HepG2 (cell line): ENCODE measurements around the gene RPTOR. TPM values are rescaled to one million over a fixed set of nuclear protein-coding genes. Genes with fewer than 3 reads are reported as not detected.

ENCODE experiments used
- ATAC-seq: fragments of 200-7000 bp; cut with Tn5 transposase; 3 replicates; pipeline ENCODE4 v1.9.1; 2020; ENCODE audit warnings: mild to moderate bottlenecking, moderate library complexity
- BruUV-seq: library from RNA; stranded (reverse); fragments of 400-500 nt; replicated peaks from 2 replicates; lab custom pipeline; 2021; lab: Mats Ljungman, UMichigan
- CTCF ChIA-PET: fragments of 300-600 bp; formaldehyde crosslinking; extraction: SDS; loops from one replicate; lab custom pipeline; 2021; ENCODE audit warnings: low total read pairs, inconsistent platforms, low intra/inter-chr PET ratio; lab: Yijun Ruan, JAX
- POLR2A ChIA-PET: fragments of 350-600 bp; sonication (Branson Sonifier 250); formaldehyde crosslinking; loops from one replicate; lab custom pipeline; 2020; ENCODE audit warnings: antibody characterized with exemption, inconsistent platforms; lab: Yijun Ruan, JAX
- DNase-seq: peaks from one replicate; pipeline ENCODE4 v3.0.0-alpha.2; 2015; ENCODE audit warnings: low spot score
- FAIRE-seq: peaks from 3 replicates; lab custom pipeline; 2011; peaks lifted over from hg19 to GRCh38; lab: Jason Lieb, UNC
- H2AFZ ChIP-seq: one replicate; pipeline ENCODE4 v1.6.1; 2011; ENCODE audit warnings: low read length, inconsistent platforms
- H3K27ac ChIP-seq: fragments of 300-600 bp; 3 replicates; pipeline ENCODE4 v1.8.0; 2011; ENCODE audit warnings: mixed run types, mild to moderate bottlenecking, mixed read lengths, low read length, inconsistent platforms; ENCODE audit not compliant: insufficient read depth; ENCODE audit errors: extremely low read length
- H3K27me3 ChIP-seq, 2 experiments: fragments of 200-600 bp in 1 of 2; 2 replicates in 1 of 2; 3 replicates in 1 of 2; pipeline versions ENCODE4 v1.6.0 to v1.8.0; 2011; ENCODE audit warnings: low read length in 2 of 2, mild to moderate bottlenecking in 2 of 2, moderate library complexity in 2 of 2, inconsistent platforms in 1 of 2; ENCODE audit not compliant: insufficient read depth in 2 of 2, control insufficient read depth in 1 of 2
- H3K36me3 ChIP-seq, 2 experiments: fragments of 200-600 bp in 1 of 2; replicated peaks in 1 of 2; 2 replicates in 1 of 2; 3 replicates in 1 of 2; pipeline versions ENCODE4 v1.5.1 to v1.8.0; 2011; ENCODE audit warnings: low read length in 2 of 2, inconsistent platforms in 1 of 2; ENCODE audit not compliant: insufficient read depth in 2 of 2, control insufficient read depth in 1 of 2
- H3K4me1 ChIP-seq: 2 replicates; pipeline ENCODE4 v1.5.1; 2012; ENCODE audit warnings: low read length, inconsistent platforms; ENCODE audit not compliant: insufficient read depth
- H3K4me2 ChIP-seq: 2 replicates; pipeline ENCODE4 v1.6.0; 2011; ENCODE audit warnings: low read depth, low read length, inconsistent platforms
- H3K4me3 ChIP-seq, 3 experiments: fragments of 200-600 bp in 1 of 3; sonication (generic), shearing (Covaris generic) in 1 of 3; replicated peaks in 1 of 3; 2 replicates each; pipeline ENCODE4 v1.5.1; 2011 to 2016; ENCODE audit warnings: low read length in 3 of 3, inconsistent platforms in 2 of 3, low read depth in 2 of 3, mild to moderate bottlenecking in 2 of 3, control low read depth in 1 of 3, mixed read lengths in 1 of 3; ENCODE audit not compliant: insufficient read depth in 1 of 3
- H3K79me2 ChIP-seq: one replicate; pipeline ENCODE4 v1.6.1; 2011; ENCODE audit warnings: low read length, inconsistent platforms; ENCODE audit not compliant: insufficient read depth
- H3K9ac ChIP-seq: 2 replicates; pipeline ENCODE4 v1.6.0; 2011; ENCODE audit warnings: mild to moderate bottlenecking, low read depth, low read length, inconsistent platforms; ENCODE audit not compliant: insufficient read depth
- H3K9me3 ChIP-seq: 2 replicates; pipeline ENCODE4 v1.5.1; 2012; ENCODE audit warnings: mild to moderate bottlenecking, low read length
- H4K20me1 ChIP-seq: 2 replicates; pipeline ENCODE4 v1.6.0; 2011; ENCODE audit warnings: inconsistent platforms, mild to moderate bottlenecking, low read length, moderate library complexity; ENCODE audit not compliant: insufficient read depth
- FLYWCH1 ChIP-seq: sonication (generic); formaldehyde crosslinking; IDR thresholded peaks from 2 replicates; pipeline ENCODE4 v1.8.1; 2023; ENCODE audit warnings: mild to moderate bottlenecking, missing genetic modification reagents
- IRX3 ChIP-seq: sonication (generic); formaldehyde crosslinking; IDR thresholded peaks from 2 replicates; pipeline ENCODE4 v1.8.1; 2023; ENCODE audit warnings: mild to moderate bottlenecking, low read depth, missing genetic modification reagents, borderline replicate concordance
- POLR2G ChIP-seq: fragments of 200-400 bp; formaldehyde crosslinking; IDR thresholded peaks from 2 replicates; pipeline ENCODE4 v1.6.1; 2018; ENCODE audit warnings: mild to moderate bottlenecking, low read depth, low read length, moderate library complexity
- ZFAT ChIP-seq: sonication (generic); formaldehyde crosslinking; conservative IDR thresholded peaks from 2 replicates; pipeline ENCODE4 v1.8.1; 2023; ENCODE audit warnings: missing genetic modification reagents, inconsistent platforms
- ZMYM3 ChIP-seq: sonication (generic); formaldehyde crosslinking; IDR thresholded peaks from 2 replicates; pipeline ENCODE4 v1.5.1; 2020; ENCODE audit warnings: mild to moderate bottlenecking, missing genetic modification reagents
- ZNF557 ChIP-seq: sonication (generic); formaldehyde crosslinking; IDR thresholded peaks from 2 replicates; pipeline ENCODE4 v1.4.0; 2020; ENCODE audit warnings: missing genetic modification reagents
- ZNF629 ChIP-seq: sonication (generic); formaldehyde crosslinking; conservative IDR thresholded peaks from 2 replicates; pipeline ENCODE4 v1.5.0; 2020; ENCODE audit warnings: missing genetic modification reagents
- WGBS: methylation state at CpG from one replicate; pipeline ENCODE4 v1.1.6; 2017; ENCODE audit warnings: low lambda C conversion rate; 5-methylcytosine and 5-hydroxymethylcytosine counted together
- in situ Hi-C: cut with HindIII; loops from 2 replicates; pipeline ENCODE4 v1.10.0; 2017; ENCODE audit warnings: low pct_unique_long_range_greater_than_20kb; ENCODE audit not compliant: extremely low pct_ligation_motif_present
- intact Hi-C: fragments of 100-400 bp; cut with micrococcal nuclease; formaldehyde crosslinking; loops from one replicate; pipeline ENCODE4 v1.10.0; 2022; ENCODE audit not compliant: unreplicated experiment
- polyA plus RNA-seq, 8 experiments: library from polyadenylated mRNA; depleted of rRNA in 3 of 8; stranded (reverse) in 7 of 8; unstranded in 1 of 8; fragments of >200 nt; fragmentation: Illumina TruSeq in 4 of 8; extraction: Trizol in 4 of 8; gene quantifications; 2 replicates each; pipeline versions ENCODE4 v1.2.1 to v1.2.3, GENCODE V29; 2011 to 2016; ENCODE audit warnings: low read depth in 4 of 8, missing spikeins in 1 of 8, mixed read lengths in 1 of 8; ENCODE audit not compliant: insufficient read depth in 1 of 8
- total RNA-seq, 5 experiments: library from RNA; depleted of rRNA; stranded (reverse); fragments of >200 nt; fragmentation: Illumina TruSeq; extraction: Trizol; gene quantifications; 2 replicates each; pipeline ENCODE4 v1.2.3, GENCODE V29; 2016; ENCODE audit warnings: low read depth in 1 of 5
- TF ChIP-seq, protein P1 (sequence below): conservative IDR thresholded peaks from 2 replicates; pipeline ENCODE4 v1.6.1; 2018; ENCODE audit warnings: missing genetic modification reagents
- TF ChIP-seq, protein P2 (sequence below): sonication (generic); formaldehyde crosslinking; IDR thresholded peaks from 2 replicates; pipeline ENCODE4 v1.4.0; 2020; ENCODE audit warnings: missing genetic modification reagents

The RPTOR gene
- total and polyA plus RNA-seq, 2 of the 13 experiments (the other 11 are each of a cell fraction or from before 2014, with no cell fraction given) = 6.6 to 25.3 TPM

DNA sequence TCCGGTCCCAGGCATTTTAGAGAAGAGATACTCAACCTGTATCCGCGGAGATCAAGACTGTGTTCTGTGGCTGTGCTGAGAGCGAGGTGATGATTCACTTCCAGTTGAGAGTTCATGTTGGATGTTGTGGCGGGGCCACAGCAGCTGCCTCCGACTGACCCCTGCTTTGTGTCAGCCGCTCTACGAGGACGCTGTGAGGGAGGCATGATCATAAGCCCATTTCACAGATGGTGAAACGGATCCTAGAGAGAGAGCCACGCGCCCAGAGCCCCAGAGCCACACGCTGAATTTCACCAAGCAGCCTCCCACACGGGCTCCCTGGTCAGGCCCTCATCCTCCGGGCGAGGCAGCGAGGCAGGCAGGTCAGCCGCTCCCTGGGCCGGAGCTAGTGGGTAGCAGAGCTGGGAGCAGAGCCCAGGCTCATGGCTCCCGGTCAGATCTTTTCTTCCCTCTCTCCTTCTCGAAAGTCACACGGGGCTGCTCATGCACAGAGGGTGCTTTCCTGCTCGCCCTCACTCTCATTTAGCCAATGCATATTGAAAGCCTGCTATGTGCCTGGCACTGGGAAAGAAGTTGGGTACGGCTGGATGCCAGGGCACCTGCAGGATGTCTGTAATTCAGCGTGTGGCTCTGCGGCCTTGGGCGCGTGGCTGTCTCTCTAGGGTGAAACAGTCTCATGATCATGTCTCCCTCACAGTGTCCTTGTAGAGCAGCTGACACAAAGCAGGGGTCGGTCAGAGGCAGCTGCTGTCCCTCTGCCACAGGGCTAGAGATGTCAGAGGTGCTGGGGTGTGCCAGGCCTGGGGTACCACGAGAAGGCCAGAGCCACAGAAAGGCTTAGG, 291.4 kb downstream of the RPTOR start:
- in situ Hi-C loops (no loop called here), intact Hi-C loops (no loop called here)
- Histone ChIP-seq H3K4me1 (peaks cover 15% of the 10 kb centered on the region), H3K4me2 (no peak overlapping the region), H3K9ac (no peak overlapping the region), H4K20me1 (no peaks in the 10 kb centered on the region), H2AFZ (no peak overlapping the region), H3K27ac (no peak overlapping the region), H3K27me3 (no peaks in the 10 kb centered on the region), H3K9me3 (no peaks in the 10 kb centered on the region), H3K79me2 (no peaks in the 10 kb centered on the region), H3K36me3 (peaks cover 5 to 22% of the 10 kb centered on the region in 2 experiments; a peak in 4 of 5 replicates), H3K4me3 (no peak overlapping the region)
- ChIA-PET CTCF (no interaction called here), POLR2A (no interaction called here)
- FAIRE-seq = no peak
- DNase-seq = no peak
- ATAC-seq = no peak
- BruUV-seq = no TSS peak
- WGBS = 96% methylated on average over 29 of the region's 30 CpGs
- TF ChIP-seq, protein P1, sequence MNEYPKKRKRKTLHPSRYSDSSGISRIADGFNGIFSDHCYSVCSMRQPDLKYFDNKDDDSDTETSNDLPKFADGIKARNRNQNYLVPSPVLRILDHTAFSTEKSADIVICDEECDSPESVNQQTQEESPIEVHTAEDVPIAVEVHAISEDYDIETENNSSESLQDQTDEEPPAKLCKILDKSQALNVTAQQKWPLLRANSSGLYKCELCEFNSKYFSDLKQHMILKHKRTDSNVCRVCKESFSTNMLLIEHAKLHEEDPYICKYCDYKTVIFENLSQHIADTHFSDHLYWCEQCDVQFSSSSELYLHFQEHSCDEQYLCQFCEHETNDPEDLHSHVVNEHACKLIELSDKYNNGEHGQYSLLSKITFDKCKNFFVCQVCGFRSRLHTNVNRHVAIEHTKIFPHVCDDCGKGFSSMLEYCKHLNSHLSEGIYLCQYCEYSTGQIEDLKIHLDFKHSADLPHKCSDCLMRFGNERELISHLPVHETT (CRISPR knock-in tag) = no peak
- no peak for TF ChIP-seq FLYWCH1 (CRISPR knock-in tag)
- no peak for TF ChIP-seq IRX3
- TF ChIP-seq, protein P2, sequence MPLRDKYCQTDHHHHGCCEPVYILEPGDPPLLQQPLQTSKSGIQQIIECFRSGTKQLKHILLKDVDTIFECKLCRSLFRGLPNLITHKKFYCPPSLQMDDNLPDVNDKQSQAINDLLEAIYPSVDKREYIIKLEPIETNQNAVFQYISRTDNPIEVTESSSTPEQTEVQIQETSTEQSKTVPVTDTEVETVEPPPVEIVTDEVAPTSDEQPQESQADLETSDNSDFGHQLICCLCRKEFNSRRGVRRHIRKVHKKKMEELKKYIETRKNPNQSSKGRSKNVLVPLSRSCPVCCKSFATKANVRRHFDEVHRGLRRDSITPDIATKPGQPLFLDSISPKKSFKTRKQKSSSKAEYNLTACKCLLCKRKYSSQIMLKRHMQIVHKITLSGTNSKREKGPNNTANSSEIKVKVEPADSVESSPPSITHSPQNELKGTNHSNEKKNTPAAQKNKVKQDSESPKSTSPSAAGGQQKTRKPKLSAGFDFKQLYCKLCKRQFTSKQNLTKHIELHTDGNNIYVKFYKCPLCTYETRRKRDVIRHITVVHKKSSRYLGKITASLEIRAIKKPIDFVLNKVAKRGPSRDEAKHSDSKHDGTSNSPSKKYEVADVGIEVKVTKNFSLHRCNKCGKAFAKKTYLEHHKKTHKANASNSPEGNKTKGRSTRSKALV (CRISPR knock-in tag) = no peak
- no peak for TF ChIP-seq ZNF557 (CRISPR knock-in tag)
- TF ChIP-seq POLR2G = no peak
- TF ChIP-seq ZNF629 = peak; percentile 68
- no peak for TF ChIP-seq ZFAT (CRISPR knock-in tag)
- 0 out of 2 replicates have a peak, but pooled peaks have one; percentile 19 for TF ChIP-seq ZMYM3 (CRISPR knock-in tag)
